WERI-Rb-1 (cell line): ENCODE measurements around the gene GPC5.

Source experiments
- DNase-seq: peaks from one replicate; pipeline ENCODE4 v3.0.0-alpha.2; 2020
- H3K27ac ChIP-seq: fragments of 250-450 bp; sonication (Bioruptor Pico); 2 replicates; pipeline ENCODE4 v1.5.1; 2020; ENCODE audit warnings: mild to moderate bottlenecking, moderate library complexity
- H3K27me3 ChIP-seq: fragments of 250-450 bp; sonication (Bioruptor Pico); 2 replicates; pipeline ENCODE4 v1.5.1; 2021; ENCODE audit warnings: mild to moderate bottlenecking, low read depth, moderate library complexity; ENCODE audit not compliant: insufficient read depth, severe bottlenecking
- H3K36me3 ChIP-seq: fragments of 250-450 bp; sonication (Bioruptor Pico); 2 replicates; pipeline ENCODE4 v1.5.1; 2020; ENCODE audit warnings: mild to moderate bottlenecking, moderate library complexity
- H3K4me3 ChIP-seq: 2 replicates; pipeline ENCODE4 v1.5.1; 2011; ENCODE audit warnings: low read depth, mild to moderate bottlenecking, control low read depth, low read length
- H3K9me3 ChIP-seq: fragments of 250-450 bp; sonication (Bioruptor Pico); 2 replicates; pipeline ENCODE4 v1.5.1; 2021; ENCODE audit warnings: mild to moderate bottlenecking, moderate library complexity; ENCODE audit not compliant: severe bottlenecking
- TF ChIP-seq, protein P1 (sequence below): IDR thresholded peaks from 2 replicates; pipeline ENCODE4 v1.5.1; 2011; ENCODE audit warnings: low read depth, mild to moderate bottlenecking, control low read depth, inconsistent platforms, low read length

Gene GPC5

GRCh38 chr13:91618315-91618714, 219.9 kb downstream of the GPC5 start:
- H3K9me3 ChIP-seq: no peaks in the 10 kb centered on the region
- no peak overlapping the region for H3K4me3 ChIP-seq
- DNase-seq: no peak
- no peak overlapping the region for H3K27ac ChIP-seq
- TF ChIP-seq, protein P1, sequence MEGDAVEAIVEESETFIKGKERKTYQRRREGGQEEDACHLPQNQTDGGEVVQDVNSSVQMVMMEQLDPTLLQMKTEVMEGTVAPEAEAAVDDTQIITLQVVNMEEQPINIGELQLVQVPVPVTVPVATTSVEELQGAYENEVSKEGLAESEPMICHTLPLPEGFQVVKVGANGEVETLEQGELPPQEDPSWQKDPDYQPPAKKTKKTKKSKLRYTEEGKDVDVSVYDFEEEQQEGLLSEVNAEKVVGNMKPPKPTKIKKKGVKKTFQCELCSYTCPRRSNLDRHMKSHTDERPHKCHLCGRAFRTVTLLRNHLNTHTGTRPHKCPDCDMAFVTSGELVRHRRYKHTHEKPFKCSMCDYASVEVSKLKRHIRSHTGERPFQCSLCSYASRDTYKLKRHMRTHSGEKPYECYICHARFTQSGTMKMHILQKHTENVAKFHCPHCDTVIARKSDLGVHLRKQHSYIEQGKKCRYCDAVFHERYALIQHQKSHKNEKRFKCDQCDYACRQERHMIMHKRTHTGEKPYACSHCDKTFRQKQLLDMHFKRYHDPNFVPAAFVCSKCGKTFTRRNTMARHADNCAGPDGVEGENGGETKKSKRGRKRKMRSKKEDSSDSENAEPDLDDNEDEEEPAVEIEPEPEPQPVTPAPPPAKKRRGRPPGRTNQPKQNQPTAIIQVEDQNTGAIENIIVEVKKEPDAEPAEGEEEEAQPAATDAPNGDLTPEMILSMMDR: no peak
- no peaks in the 10 kb centered on the region for H3K36me3 ChIP-seq
- no peaks in the 10 kb centered on the region for H3K27me3 ChIP-seq

DNA sequence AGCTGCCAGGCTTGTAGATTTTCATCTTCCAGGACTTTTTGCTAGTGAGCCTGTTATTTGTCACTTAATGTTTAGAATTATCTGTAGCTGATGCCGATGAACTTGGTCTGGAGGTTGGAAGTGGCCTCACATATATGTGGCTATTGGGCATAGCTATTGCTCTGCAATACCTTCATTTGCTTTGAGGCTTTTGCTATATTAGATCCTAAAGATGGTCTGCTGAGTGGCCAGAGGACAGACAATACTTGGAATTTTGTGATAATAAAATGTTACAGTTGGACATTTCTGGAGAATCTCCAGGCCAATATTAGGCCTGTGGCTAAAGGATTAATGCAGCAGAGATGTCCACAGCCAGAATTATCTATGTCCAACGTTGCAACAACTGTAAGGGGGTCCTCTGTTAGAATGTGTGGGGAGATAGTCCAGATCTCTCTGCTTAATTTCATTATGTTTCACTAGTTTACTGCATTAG, 222.3 kb downstream of the GPC5 start:
- Histone ChIP-seq H3K4me3 (no peak overlapping the region), H3K27me3 (no peaks in the 10 kb centered on the region), H3K9me3 (no peaks in the 10 kb centered on the region), H3K27ac (no peak overlapping the region), H3K36me3 (no peaks in the 10 kb centered on the region)
- no peak for DNase-seq
- TF ChIP-seq, protein P1: no peak

DNA sequence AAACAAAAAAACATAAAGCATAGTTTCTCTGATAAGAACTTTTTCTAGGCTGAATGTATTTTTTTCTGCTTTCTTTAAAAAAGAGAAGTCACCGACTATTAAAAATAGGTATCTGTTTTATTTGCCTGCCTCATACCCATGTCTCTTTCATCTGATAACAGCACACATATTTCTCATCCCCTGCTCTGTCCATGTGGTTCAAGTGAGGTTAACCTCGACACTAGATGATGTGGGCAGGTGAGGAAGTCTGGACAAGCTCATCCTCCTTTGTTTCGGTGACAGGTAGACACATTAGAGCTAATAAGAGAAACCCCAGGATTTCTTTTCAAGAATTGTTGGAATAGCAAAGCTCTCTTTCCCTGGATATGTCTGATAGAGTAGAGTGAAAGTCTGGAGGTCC, 222.7 kb downstream of the GPC5 start:
- no peak overlapping the region for H3K27ac ChIP-seq

GRCh38 chr13:91621963-91622362, 223.5 kb downstream of the GPC5 start:
- H3K27me3 ChIP-seq: no peaks in the 10 kb centered on the region
- DNase-seq: no peak
- no peak overlapping the region for H3K27ac ChIP-seq
- no peaks in the 10 kb centered on the region for H3K9me3 ChIP-seq
- no peaks in the 10 kb centered on the region for H3K36me3 ChIP-seq
- no peak overlapping the region for H3K4me3 ChIP-seq
- TF ChIP-seq, protein P1: no peak

More for the DNA sequence above, 222.7 kb downstream of the GPC5 start:
- TF ChIP-seq, protein P1: no peak
- Histone ChIP-seq H3K36me3 (no peaks in the 10 kb centered on the region), H3K9me3 (no peaks in the 10 kb centered on the region), H3K4me3 (no peak overlapping the region), H3K27me3 (no peaks in the 10 kb centered on the region)
- DNase-seq: no peak

DNA sequence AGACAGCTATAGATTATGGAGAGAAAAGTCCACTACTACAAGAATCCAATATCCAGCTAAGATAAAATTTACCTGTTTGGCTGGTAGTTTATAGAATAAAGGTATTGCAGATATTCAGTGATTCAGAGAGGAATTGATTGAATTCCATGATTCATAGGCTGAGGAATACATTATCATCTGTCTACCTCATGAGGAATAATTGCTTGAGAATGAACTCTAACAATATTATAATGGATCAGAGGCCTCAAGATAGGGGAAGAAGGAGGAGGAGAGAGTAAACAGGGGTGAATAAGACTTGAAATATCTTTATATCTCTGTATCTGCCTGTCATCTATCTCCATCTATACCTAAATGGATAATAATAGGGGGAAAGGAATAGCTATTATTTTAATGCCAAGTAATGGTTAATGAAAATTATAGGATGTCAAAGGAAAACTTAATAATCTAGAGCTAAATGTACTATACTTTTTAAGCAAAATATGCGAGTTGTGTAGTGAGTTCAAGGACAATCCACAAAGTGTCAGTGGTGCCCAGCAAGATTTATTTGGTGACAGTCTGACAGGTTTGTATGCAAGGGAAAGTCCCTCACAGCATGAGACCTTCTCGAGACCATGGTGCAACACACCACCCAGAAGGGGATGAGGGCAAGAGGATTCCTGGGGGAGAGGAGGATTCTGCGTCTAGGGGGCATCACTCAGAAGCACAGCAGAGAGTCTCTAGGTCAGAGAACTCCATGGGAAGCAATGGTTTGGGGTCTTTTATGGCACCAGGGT, 224.5 kb downstream of the GPC5 start:
- no peaks in the 10 kb centered on the region for H3K9me3 ChIP-seq
- H3K36me3 ChIP-seq: no peaks in the 10 kb centered on the region
- H3K27ac ChIP-seq: no peak overlapping the region
- no peak for DNase-seq
- TF ChIP-seq, protein P1: no peak
- no peak overlapping the region for H3K4me3 ChIP-seq
- H3K27me3 ChIP-seq: no peaks in the 10 kb centered on the region
